ENCODE data around the gene RBM41. TPM values are rescaled to one million over a fixed set of nuclear protein-coding genes. Genes with fewer than 3 reads are reported as not detected.

RBM41 gene
- total and polyA plus RNA-seq, 7 donors, result 2.2 to 19.1 (median 13.9) TPM

DNA sequence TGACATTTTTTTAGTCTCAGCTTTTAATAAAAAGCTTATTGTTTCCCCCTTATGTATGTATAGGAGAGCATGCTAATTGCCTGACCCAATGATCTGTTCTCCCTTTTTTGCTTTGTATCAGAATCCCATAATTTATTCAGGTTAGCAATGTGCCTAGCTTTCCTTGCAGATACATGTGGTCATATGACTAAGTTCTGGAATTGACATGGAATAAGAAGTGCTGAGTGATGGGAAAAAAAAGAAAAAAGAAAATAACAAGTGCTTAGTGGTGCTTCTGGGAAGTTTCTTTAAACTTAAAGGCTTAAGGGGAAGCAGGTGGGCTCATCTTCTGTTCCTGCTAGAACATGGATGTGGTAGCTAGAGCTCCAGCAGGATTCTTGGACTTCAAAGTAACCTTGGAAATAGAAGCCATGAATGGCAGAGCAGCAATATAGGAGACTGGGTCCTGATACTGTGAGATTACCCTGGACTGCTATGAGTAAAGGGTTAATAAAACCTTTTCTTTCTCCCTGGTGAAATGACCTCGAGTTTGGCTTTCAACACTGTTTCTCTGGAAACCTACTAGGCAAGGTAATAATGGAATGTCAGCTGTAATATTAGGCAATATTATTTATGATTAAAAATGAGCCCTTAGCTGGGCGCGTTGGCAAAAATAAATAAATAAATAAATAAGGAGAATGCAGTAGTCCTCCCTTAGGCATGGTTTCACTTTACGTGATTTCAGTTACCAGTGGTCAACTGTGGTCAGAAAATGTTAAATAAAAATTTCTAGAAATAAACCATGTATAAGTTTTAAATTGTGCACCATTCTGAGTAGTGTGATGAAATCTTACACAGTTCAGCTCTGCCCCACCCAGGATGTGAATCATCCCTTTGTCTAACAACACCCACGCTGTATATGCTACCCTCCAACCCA is 16.7 kb upstream of the RBM41 start:
- intact Hi-C loops (cut with DNase I), result no loop called here
- H3K4me1 ChIP-seq, result no peaks in the 10 kb centered on the region
- no peaks in the 10 kb centered on the region for H3K9me3 ChIP-seq
- peaks cover 0 to 23% (median 0%) of the 10 kb centered on the region in 3 donors for H3K27me3 ChIP-seq (ENCODE audit: insufficient read depth in 3 of 3, low read length in 2 of 3)
- no peak overlapping the region for H3K27ac ChIP-seq
- TF ChIP-seq, protein P1, sequence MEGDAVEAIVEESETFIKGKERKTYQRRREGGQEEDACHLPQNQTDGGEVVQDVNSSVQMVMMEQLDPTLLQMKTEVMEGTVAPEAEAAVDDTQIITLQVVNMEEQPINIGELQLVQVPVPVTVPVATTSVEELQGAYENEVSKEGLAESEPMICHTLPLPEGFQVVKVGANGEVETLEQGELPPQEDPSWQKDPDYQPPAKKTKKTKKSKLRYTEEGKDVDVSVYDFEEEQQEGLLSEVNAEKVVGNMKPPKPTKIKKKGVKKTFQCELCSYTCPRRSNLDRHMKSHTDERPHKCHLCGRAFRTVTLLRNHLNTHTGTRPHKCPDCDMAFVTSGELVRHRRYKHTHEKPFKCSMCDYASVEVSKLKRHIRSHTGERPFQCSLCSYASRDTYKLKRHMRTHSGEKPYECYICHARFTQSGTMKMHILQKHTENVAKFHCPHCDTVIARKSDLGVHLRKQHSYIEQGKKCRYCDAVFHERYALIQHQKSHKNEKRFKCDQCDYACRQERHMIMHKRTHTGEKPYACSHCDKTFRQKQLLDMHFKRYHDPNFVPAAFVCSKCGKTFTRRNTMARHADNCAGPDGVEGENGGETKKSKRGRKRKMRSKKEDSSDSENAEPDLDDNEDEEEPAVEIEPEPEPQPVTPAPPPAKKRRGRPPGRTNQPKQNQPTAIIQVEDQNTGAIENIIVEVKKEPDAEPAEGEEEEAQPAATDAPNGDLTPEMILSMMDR (IDR thresholded peaks at IDR 0.05), result no peak
- 60 to 73% (median 69%) methylated on average over 5 of the region's 5 CpGs for WGBS, 3 donors
- no peak overlapping the region for H3K4me3 ChIP-seq
- ATAC-seq (no peak), DNase-seq (no peak)
- H3K36me3 ChIP-seq (ENCODE audit: insufficient read depth in 1 of 2, low read depth in 1 of 2), result no peaks in the 10 kb centered on the region

DNA sequence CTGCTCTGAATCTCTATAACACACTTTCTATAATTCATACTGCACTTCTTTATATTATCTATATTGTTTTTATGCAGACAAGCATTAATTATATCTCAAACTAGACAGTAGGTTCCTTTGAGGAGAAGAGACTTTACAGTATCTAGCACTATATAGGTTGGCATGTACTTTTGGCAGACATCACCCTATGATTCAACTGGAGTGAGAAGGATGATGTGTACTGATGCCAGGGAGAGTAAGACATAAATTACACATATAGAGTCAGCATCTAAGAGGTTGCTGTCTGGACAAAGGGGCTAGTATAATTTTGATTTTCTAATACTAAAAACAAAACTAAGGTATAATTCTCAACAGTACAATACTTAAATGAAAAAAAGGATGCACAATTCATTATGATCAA is 5.1 kb upstream of the RBM41 start:
- Histone ChIP-seq H3K9me3 (no peaks in the 10 kb centered on the region), H3K27me3 (ENCODE audit: insufficient read depth in 3 of 3, low read length in 2 of 3) (peaks cover 0 to 5% (median 0%) of the 10 kb centered on the region in 3 donors)
- TF ChIP-seq, protein P1 (IDR thresholded peaks at IDR 0.05), result no peak

DNA sequence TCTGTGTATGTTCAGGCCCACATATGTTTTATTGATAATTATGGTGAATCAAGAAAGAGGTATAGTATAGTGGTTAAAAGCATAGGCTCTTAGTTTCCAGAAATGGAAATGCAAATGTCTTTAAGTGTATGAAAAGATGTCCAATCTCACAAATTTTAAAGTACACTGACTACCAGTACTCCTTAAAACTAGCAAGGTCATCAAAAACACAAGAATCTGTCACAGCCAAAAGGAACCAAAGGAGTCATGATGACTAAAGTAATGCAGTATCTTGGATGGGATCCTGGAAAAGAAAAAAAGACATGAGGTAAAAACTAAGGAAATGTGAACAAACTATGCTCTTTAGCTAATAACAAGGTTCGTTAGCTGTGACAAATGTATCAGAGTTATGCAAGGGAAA is 661 bp upstream of the RBM41 start:
- Histone ChIP-seq H3K27ac (no peak overlapping the region), H3K4me1 (no peaks in the 10 kb centered on the region), H3K27me3 (ENCODE audit: insufficient read depth in 3 of 3, low read length in 2 of 3) (peaks cover 0 to 10% (median 0%) of the 10 kb centered on the region in 3 donors), H3K9me3 (no peaks in the 10 kb centered on the region), H3K4me3 (peak overlapping the region; percentile 76), H3K36me3 (ENCODE audit: insufficient read depth in 1 of 2, low read depth in 1 of 2) (peaks cover 0 to 22% of the 10 kb centered on the region in 2 donors)
- TF ChIP-seq, protein P1 (IDR thresholded peaks at IDR 0.05), result no peak
- WGBS, 3 donors, result 74 to 100% (median 96%) methylated on average over 1 of the region's 1 CpG
- DNase-seq (no peak), ATAC-seq (no peak)
- intact Hi-C loops (cut with DNase I), result loop anchor here in 1 of 2 donors (5.0 kb wide), 1 partner anchor 117 kb away; the partner anchor contains the start of gene MORC4

More for the DNA sequence above, 5.1 kb upstream of the RBM41 start:
- no peak for ATAC-seq
- DNase-seq, result no peak
- no peak overlapping the region for H3K27ac ChIP-seq
- intact Hi-C loops (cut with DNase I), result no loop called here
- H3K4me3 ChIP-seq, result no peak overlapping the region
- no peaks in the 10 kb centered on the region for H3K4me1 ChIP-seq
- H3K36me3 ChIP-seq (ENCODE audit: insufficient read depth in 1 of 2, low read depth in 1 of 2), result no peaks in the 10 kb centered on the region

GRCh38 chrX:107117993-107118321 is 665 bp downstream of the RBM41 start:
- intact Hi-C loops (cut with DNase I), result loop anchor here in 1 of 2 donors (5.0 kb wide), 1 partner anchor 116 kb away; the partner anchor contains the start of gene MORC4

More at GRCh38 chrX:107117993-107118321, 665 bp downstream of the RBM41 start:
- DNase-seq (no peak), ATAC-seq (peak in 2 of 4 donors; percentile 40 to 60)
- TF ChIP-seq, protein P1 (IDR thresholded peaks at IDR 0.05), result no peak
- H3K27ac ChIP-seq, result peak overlapping the region; percentile 58
- H3K36me3 ChIP-seq (ENCODE audit: insufficient read depth in 1 of 2, low read depth in 1 of 2), result peaks cover 2 to 36% of the 10 kb centered on the region in 2 donors
- 0 to 26% (median 1%) methylated on average over 8 of the region's 8 CpGs for WGBS, 3 donors
- no peaks in the 10 kb centered on the region for H3K9me3 ChIP-seq
- peak overlapping the region; percentile 76 for H3K4me3 ChIP-seq
- no peaks in the 10 kb centered on the region for H3K4me1 ChIP-seq
- peaks cover 0 to 10% (median 0%) of the 10 kb centered on the region in 3 donors for H3K27me3 ChIP-seq (ENCODE audit: insufficient read depth in 3 of 3, low read length in 2 of 3)
